HG03432 (cell line): ENCODE measurements around the gene STK38.

Experiments
- ATAC-seq: cut with Tn5 transposase; IDR thresholded peaks from one replicate; pipeline ENCODE4 v1.9.1; 2021; ENCODE audit warnings: mild to moderate bottlenecking, moderate library complexity; ENCODE audit not compliant: unreplicated experiment

Gene STK38

GRCh38 chr6:36566418-36566905 is 19.2 kb upstream of the STK38 start:
- ATAC-seq, result no peak

DNA sequence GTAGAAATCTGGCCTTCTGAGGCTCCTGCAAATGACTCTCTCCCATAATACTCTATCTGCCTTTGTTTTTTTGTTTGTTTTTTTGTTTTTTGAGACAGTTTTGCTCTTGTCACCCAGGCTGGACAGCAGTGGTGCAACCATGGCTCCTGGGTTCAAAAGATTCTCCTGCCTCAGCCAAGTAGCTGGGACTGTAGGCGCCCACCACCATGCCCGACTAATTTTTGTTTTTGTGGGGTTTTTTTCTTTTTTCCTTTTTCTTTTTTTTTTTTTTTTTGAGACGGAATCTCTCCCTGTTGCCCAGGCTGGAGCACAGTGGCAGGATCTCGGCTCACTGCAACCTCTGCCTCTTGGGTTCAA is 16.6 kb upstream of the STK38 start:
- no peak for ATAC-seq

DNA sequence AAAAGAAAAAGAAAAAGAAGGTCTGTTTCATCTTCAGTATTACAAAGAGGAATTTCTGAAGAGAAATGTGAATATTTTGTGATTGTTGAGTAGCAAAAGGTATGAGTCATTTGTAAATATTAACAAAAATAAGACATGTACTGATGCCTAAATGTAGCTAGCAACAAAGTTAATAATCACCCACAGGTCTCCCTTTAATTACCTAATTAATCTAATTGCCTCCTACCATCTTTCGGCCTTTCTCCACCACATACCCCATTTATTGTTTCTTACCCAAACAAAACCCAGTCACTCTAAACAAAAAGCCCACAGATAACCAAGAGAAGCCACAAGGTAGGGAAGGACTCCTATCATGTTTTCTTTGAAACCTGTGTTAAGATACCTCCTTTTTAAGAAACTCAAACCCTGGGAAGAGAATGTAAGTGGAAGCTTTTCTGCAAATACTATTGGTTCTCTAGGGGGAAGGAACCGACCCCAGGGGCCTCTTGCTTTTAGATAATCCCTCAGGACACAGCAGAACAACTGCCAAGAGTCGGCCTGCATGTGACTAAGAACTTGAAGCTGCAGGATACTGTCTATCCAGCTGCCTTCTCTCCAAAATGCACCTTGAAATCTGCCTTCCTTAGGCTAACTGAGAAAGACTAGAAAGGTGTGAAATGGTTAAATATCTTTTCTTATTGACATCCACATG is 16.1 kb upstream of the STK38 start:
- no peak for ATAC-seq

DNA sequence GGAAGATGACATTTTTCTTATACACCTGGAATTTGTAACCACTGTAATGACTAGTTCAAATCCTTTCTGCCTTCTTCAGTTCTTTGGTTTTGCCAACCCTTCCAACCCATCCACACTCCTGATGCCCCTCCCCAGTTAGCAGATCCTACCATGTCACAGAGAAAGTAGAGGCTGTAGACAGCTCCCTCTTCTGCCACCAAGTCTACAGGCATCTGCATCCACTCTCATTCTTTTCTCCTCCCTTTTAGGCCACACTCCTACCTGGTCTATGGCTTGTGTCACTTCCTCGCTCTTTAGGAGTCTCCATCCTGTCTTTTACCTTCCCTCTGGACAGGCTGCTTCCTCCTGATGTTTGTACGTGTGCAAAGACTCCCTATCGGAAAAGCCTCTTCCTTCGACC is 13.5 kb upstream of the STK38 start:
- no peak for ATAC-seq

DNA sequence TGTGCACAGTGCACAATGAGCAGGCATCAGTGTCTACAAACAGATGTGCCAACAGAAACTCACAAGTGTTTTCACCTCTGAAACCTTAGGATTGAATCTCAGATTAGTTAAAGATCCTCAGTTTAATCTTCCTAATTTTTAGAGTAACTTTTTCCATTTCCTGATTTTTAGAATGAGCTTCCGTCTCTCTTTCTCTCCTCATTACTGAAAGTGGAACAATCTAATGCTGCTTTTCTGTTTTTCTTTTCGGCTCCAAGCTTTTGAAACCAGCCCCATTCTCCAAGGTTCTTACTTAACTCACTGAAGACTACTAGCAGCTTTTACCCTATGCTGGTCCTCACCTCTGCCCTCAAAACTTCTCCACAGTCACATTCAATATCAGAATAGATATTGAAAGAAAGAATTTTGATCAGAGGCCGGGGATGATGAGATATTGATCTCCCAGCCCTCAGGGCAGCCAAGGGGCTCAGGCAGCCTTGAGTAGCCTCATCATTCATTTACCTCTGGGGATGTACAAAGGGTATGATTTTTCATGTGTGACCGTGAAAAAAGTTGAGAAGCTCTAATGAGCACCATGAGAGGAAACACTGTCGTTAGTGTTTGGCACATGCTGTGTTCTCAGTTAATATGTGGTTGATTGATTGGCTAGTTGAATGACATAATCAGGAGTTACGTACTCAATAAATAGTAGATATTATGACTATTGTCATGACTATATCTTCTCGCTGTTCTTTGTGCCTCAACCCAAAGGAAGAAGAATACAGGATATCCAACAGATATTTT is 11.9 kb upstream of the STK38 start:
- ATAC-seq, result no peak

- ATAC-seq, result no peak
Measured at GRCh38 chr6:36556281-36556680, 9.0 kb upstream of the STK38 start.

DNA sequence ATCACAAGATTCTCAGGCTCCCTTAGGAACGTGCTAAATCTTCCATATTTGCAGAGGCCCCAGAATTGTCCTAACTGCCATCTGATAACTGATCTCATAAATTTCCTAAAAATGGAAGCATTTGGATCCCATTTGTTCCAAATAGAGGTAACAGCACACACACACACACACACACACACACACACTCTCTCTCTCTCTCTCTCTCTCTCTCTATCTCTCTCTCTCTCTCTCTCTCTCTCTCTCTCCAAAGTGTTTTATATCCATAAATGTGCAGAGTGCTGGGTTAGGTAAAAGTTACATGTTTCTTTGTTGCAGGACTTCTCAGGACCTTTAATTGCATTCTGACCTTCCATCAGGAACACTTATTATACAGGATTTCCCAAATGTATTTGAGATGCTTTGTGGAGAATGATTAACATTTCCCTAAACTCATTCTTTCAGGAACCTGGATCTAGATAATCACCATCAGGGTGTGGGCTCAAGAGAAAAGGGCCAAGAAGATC is 8.5 kb upstream of the STK38 start:
- no peak for ATAC-seq

- no peak for ATAC-seq
Measured at GRCh38 chr6:36550473-36551000, 3.3 kb upstream of the STK38 start.

- ATAC-seq, result no peak
Measured at GRCh38 chr6:36548401-36548743, 1.1 kb upstream of the STK38 start.

DNA sequence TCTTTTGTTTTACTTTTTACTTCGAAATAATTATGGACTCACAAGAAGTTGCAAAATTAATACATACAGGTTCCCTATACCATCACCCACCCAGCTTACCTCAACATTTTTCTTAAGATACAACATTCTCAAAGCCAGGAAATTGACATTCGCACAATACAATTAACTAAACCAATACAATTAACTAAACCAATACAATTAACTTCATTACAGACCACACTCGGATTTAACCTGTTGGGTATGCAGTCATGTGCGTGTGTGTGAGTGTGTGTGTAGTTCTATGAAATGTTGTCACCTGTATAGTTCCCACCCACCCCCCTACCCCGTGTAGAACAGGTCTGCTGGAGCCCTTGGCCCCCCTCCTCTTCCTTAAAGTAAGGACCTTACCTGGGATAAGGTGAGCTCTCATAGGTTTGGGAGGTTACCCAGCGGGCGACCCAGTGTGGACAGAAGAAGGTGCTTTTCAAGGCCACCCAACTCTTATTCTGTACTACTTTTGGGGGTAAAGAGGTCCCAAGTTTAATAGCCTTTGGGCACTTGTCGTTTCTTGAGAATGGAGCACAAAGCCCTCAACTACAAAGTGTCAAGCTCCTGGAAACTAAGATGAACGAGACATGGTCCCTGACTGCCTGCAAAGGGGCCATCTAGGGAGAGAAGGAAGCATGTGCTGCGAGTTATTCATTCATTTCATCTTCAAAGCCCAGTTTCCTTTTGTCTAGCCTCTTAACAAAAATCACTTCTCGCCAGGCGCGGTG is 544 bp upstream of the STK38 start:
- no peak for ATAC-seq

GRCh38 chr6:36546308-36546919 is 865 bp downstream of the STK38 start:
- no peak for ATAC-seq

GRCh38 chr6:36545767-36546307 is 1.4 kb downstream of the STK38 start:
- no peak for ATAC-seq

DNA sequence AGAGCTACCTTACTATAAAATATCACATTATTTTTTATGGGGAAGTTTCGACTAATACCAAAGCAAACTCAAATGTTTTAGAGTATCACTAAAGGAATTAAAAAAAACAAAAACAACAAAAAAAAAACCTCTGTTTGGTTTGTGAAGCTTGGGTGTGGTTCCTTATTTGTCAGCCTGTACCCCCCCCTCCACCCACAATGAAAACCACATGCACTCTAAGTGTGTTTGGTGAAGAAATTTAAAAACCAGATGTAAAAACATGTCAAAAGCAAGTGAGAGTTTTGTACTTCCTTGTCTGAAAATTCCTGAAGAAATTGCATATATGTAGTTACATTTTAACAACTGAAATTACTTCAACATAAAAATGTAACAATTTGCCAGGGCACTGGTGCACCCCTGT is 3.1 kb downstream of the STK38 start:
- ATAC-seq, result no peak

DNA sequence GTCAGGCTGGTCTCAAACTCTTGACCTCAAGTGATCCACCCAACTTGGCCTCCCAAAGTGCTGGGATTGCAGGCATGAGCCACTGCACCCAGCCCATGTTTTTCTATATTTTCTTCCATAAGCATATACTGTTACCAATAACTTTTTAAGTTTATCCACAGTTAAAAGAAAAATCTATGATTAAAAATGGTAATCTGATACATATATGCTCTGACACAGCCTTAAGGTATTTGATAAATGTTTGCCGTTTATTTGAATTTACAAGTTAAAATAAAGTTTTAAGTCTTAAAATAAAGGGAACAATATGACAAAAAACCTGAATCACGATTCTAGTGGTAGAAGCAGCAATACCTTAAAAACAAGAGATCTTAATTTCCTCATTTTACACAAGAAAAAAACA is 5.2 kb downstream of the STK38 start:
- no peak for ATAC-seq

GRCh38 chr6:36539814-36540568 is 7.3 kb downstream of the STK38 start:
- no peak for ATAC-seq

- no peak for ATAC-seq
Measured at GRCh38 chr6:36536873-36537547, 10.3 kb downstream of the STK38 start.

DNA sequence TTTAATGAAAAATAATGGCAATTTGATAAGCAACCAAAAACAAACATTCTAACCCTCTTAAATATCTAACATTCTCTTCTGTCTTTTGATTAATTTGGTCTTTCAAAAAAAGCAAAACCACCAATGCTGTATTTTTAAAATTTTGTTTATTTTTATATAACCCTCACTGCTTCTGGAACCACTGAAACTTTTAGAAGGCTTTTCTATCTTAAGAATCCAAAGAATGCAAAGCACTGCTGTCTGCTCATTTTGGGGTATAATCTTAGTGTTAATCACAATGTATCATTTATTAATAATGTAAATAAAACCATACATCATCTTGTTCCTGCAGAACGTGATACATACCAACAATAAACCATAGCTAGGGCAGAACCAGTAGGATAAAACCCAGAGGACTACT is 14.0 kb downstream of the STK38 start:
- no peak for ATAC-seq

DNA sequence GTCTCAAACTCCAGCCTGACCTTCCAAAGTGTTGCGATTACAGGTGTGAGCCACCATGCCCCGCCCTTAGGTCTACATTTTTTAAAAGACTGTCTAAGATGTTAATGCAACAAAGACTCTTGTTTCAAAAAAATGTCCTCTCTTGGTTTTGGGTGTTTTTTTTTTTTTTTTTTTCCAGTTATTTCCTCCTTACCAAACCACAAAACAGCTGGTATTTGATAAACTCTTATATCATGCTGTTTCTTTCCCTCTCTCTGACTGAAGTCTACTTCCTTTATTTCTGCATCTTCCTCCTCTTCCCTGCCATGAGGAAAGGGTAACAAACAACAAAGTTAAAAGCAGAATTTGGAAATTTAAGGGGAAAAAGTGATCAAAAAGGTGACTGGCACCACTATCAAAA is 21.2 kb downstream of the STK38 start:
- ATAC-seq, result no peak

DNA sequence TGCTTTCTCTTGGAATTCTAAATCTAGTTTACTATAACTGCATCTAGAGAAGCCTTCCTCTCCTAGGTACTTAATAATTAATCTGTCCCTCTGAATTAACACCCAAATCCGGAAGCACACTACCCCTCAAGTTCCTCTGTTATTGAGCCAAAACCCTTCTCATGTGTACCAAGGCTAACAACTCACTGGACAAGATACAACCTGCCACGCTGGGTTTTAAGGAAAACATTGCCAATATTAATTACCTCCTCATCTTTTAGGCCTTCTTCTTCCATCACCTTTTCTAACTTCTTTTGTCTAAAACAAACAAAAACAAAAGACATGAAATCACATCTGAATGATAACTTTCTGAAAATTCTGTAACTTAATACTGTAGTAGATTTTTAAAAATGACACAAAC is 21.9 kb downstream of the STK38 start:
- ATAC-seq, result no peak
